ENCODE data around the gene RGS11.

- TF ChIP-seq, protein P1, sequence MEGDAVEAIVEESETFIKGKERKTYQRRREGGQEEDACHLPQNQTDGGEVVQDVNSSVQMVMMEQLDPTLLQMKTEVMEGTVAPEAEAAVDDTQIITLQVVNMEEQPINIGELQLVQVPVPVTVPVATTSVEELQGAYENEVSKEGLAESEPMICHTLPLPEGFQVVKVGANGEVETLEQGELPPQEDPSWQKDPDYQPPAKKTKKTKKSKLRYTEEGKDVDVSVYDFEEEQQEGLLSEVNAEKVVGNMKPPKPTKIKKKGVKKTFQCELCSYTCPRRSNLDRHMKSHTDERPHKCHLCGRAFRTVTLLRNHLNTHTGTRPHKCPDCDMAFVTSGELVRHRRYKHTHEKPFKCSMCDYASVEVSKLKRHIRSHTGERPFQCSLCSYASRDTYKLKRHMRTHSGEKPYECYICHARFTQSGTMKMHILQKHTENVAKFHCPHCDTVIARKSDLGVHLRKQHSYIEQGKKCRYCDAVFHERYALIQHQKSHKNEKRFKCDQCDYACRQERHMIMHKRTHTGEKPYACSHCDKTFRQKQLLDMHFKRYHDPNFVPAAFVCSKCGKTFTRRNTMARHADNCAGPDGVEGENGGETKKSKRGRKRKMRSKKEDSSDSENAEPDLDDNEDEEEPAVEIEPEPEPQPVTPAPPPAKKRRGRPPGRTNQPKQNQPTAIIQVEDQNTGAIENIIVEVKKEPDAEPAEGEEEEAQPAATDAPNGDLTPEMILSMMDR (conservative IDR thresholded peaks at IDR 0.05; ENCODE audit: low read length) = no peak
- TF ChIP-seq EZH2phosphoT487 (IDR thresholded peaks at IDR 0.05; ENCODE audit: borderline replicate concordance, low read depth, low read length) = no peak
Observed at GRCh38 chr16:301235-301634, 25.5 kb upstream of the RGS11 start.
